ENCODE measurements around the gene CXXC5. TPM values are rescaled to one million over a fixed set of nuclear protein-coding genes. Genes with fewer than 3 reads are reported as not detected.

Gene CXXC5
- total RNA-seq, 1 experiment from 2014 or later, result 85.0 TPM

DNA sequence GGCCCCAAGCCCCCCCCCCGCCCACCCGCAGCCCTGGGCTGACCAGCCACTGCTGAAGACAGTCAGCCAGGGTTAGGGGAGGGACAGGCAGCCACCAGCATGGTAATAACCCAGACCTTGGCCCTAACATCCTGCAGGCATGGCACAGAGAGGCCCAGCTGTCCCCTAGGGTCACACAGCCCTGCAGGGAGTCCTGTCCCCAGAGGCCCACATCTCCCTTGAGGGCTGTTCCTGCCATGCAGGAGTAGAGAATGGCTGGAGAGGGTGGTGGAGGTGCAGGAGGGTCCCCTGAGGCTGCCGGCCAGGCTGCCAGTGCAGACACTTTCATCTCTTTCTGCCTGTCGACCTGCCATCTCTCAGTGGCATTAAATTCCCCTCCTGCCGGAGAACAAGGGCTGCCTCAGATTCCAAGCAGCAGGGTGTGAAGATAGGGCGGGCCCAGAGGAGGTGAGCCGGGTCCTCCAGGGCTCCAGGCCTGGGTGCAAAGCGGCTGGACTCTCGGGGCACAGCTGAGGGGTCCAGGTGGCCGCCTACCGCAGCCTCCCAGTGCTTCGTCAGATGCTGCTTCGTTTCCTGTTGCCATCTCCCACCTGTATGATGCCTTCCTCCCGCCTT, 40.0 kb downstream of the CXXC5 start:
- peaks cover 68% of the 10 kb centered on the region for H3K4me1 ChIP-seq (ENCODE audit: control insufficient read depth, insufficient read depth, low read length)
- H3K27ac ChIP-seq (ENCODE audit: low read length), result no peak overlapping the region
- TF ChIP-seq POLR2AphosphoS5 (IDR thresholded peaks at IDR 0.05; ENCODE audit: low read depth, low read length), result peak; percentile 42; the same call in 1 of the 2 replicates
- TF ChIP-seq, protein P1, sequence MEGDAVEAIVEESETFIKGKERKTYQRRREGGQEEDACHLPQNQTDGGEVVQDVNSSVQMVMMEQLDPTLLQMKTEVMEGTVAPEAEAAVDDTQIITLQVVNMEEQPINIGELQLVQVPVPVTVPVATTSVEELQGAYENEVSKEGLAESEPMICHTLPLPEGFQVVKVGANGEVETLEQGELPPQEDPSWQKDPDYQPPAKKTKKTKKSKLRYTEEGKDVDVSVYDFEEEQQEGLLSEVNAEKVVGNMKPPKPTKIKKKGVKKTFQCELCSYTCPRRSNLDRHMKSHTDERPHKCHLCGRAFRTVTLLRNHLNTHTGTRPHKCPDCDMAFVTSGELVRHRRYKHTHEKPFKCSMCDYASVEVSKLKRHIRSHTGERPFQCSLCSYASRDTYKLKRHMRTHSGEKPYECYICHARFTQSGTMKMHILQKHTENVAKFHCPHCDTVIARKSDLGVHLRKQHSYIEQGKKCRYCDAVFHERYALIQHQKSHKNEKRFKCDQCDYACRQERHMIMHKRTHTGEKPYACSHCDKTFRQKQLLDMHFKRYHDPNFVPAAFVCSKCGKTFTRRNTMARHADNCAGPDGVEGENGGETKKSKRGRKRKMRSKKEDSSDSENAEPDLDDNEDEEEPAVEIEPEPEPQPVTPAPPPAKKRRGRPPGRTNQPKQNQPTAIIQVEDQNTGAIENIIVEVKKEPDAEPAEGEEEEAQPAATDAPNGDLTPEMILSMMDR (IDR thresholded peaks at IDR 0.05), result no peak
- no peak for TF ChIP-seq SIN3A (IDR thresholded peaks at IDR 0.05; ENCODE audit: borderline replicate concordance, insufficient read depth, low read depth, low read length)
- no peak for TF ChIP-seq TCF7L2 (IDR thresholded peaks at IDR 0.05; ENCODE audit: low read depth, low read length)
- TF ChIP-seq, protein P2, sequence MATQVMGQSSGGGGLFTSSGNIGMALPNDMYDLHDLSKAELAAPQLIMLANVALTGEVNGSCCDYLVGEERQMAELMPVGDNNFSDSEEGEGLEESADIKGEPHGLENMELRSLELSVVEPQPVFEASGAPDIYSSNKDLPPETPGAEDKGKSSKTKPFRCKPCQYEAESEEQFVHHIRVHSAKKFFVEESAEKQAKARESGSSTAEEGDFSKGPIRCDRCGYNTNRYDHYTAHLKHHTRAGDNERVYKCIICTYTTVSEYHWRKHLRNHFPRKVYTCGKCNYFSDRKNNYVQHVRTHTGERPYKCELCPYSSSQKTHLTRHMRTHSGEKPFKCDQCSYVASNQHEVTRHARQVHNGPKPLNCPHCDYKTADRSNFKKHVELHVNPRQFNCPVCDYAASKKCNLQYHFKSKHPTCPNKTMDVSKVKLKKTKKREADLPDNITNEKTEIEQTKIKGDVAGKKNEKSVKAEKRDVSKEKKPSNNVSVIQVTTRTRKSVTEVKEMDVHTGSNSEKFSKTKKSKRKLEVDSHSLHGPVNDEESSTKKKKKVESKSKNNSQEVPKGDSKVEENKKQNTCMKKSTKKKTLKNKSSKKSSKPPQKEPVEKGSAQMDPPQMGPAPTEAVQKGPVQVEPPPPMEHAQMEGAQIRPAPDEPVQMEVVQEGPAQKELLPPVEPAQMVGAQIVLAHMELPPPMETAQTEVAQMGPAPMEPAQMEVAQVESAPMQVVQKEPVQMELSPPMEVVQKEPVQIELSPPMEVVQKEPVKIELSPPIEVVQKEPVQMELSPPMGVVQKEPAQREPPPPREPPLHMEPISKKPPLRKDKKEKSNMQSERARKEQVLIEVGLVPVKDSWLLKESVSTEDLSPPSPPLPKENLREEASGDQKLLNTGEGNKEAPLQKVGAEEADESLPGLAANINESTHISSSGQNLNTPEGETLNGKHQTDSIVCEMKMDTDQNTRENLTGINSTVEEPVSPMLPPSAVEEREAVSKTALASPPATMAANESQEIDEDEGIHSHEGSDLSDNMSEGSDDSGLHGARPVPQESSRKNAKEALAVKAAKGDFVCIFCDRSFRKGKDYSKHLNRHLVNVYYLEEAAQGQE (IDR thresholded peaks at IDR 0.05; ENCODE audit: insufficient read depth in 1 of 2, low read depth in 2 of 2, low read length in 1 of 2), result no peak
- ChIA-PET POLR2A (interaction anchor here (0.7 kb wide), 1 partner anchor 24 kb away, joined by 3 read pairs; no protein-coding TSS in a partner anchor), CTCF (interaction anchor here (4.4 kb wide), 1 partner anchor 54 kb away, joined by 47 read pairs; no protein-coding TSS in a partner anchor)
- H3K9me3 ChIP-seq (ENCODE audit: control insufficient read depth, insufficient read depth, low read depth, low read length), result no peaks in the 10 kb centered on the region
- intact Hi-C loops (cut with micrococcal nuclease; ENCODE audit: unreplicated experiment), result no loop called here
- no TSS peak for BruUV-seq (replicated peaks)
- no peaks in the 10 kb centered on the region for H3K36me3 ChIP-seq (ENCODE audit: control insufficient read depth, insufficient read depth, low read length)
- in situ Hi-C loops (cut with HindIII; ENCODE audit: low pct_unique_long_range_greater_than_20kb, low sequenced_read_pairs), result no loop called here
- no peak overlapping the region for H3K4me3 ChIP-seq (ENCODE audit: low read depth in 2 of 2, low read length in 2 of 2)
- no peaks in the 10 kb centered on the region for H3K27me3 ChIP-seq (ENCODE audit: control insufficient read depth, insufficient read depth, low read length)
- ATAC-seq, result no peak
- no peak for DNase-seq (ENCODE audit: low read depth, low spot score)

DNA sequence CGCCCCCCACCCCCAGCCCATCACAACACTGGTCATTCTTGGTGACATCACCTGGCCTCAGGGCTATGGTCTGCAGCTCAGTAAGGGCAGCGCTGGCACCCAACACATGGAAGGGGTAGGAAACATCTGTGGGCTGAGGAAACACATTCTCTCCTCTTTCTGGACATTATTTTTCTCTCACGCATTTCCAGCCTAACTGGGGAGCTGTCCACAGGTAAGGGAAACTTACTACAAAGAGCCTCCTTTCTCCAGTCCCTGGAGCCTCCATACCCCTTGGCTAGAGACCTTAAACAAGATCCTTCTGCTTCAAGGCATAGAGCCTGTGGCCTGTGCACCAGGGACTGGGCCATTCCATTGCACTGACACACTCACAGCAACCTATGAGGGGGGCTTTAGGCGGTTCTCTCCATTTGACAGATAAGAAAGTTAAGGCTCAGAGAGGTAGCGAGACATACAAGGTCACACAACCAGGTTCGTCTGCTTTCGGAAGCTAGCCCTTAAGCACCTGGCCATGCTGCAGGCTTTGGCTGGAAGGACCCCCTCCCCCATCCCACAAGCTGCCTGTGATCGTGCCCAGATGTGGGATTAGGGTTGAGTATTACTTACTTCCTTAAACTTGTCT, 40.7 kb downstream of the CXXC5 start:
- no peak overlapping the region; the same call in none of the 2 replicates for H3K27ac ChIP-seq (ENCODE audit: low read length)
- no peak overlapping the region for H3K4me3 ChIP-seq (ENCODE audit: low read depth in 2 of 2, low read length in 2 of 2)
- in situ Hi-C loops (cut with HindIII; ENCODE audit: low pct_unique_long_range_greater_than_20kb, low sequenced_read_pairs) (no loop called here), intact Hi-C loops (cut with micrococcal nuclease; ENCODE audit: unreplicated experiment) (no loop called here)
- DNase-seq (ENCODE audit: low read depth, low spot score) (no peak), ATAC-seq (no peak)
- ChIA-PET POLR2A (interaction anchor here (0.7 kb wide), 1 partner anchor 23 kb away, joined by 3 read pairs; no protein-coding TSS in a partner anchor), CTCF (interaction anchor here (0.5 to 4.4 kb wide), 5 partner anchors 12 to 190 kb away, joined by 3 to 47 read pairs (median 4); no protein-coding TSS in a partner anchor)
- TF ChIP-seq, protein P1 (IDR thresholded peaks at IDR 0.05), result no peak
- TF ChIP-seq, protein P2 (IDR thresholded peaks at IDR 0.05; ENCODE audit: insufficient read depth in 1 of 2, low read depth in 2 of 2, low read length in 1 of 2), result no peak
- no peak for TF ChIP-seq POLR2AphosphoS5 (IDR thresholded peaks at IDR 0.05; ENCODE audit: low read depth, low read length)
- no peaks in the 10 kb centered on the region for H3K9me3 ChIP-seq (ENCODE audit: control insufficient read depth, insufficient read depth, low read depth, low read length)
- H3K36me3 ChIP-seq (ENCODE audit: control insufficient read depth, insufficient read depth, low read length), result no peaks in the 10 kb centered on the region
- peaks cover 62% of the 10 kb centered on the region for H3K4me1 ChIP-seq (ENCODE audit: control insufficient read depth, insufficient read depth, low read length)
- H3K27me3 ChIP-seq (ENCODE audit: control insufficient read depth, insufficient read depth, low read length), result no peaks in the 10 kb centered on the region
- BruUV-seq (replicated peaks), result no TSS peak

Measured in Panc1 (cell line).